Measurements from ENCODE around the gene LRRC4B.
"Not testable (repeated sequence)": the region's sequence is repeated elsewhere in the genome, so short reads cannot be mapped to it uniquely, and the experiment has no call there.

DNA sequence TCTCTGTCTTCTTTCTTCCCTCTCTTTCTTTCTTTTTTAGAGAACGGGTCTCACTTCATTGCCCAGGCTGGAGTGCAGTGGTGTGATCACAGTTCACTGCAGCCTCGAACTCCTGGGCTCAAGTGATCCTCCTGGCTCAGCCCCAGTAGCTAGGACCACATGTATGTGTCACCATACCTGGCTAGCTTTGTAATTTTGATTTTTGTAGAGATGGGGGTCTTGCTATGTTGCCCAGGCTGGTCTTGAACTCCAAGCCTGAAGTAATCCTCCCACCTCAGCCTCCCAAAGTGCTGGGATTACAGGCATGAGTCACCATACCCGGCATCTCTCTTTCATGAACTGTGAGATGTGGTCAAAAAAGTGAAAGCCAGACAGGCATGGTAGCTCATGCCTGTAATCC is 94.9 kb downstream of the LRRC4B start:
- TF ChIP-seq, protein P1, sequence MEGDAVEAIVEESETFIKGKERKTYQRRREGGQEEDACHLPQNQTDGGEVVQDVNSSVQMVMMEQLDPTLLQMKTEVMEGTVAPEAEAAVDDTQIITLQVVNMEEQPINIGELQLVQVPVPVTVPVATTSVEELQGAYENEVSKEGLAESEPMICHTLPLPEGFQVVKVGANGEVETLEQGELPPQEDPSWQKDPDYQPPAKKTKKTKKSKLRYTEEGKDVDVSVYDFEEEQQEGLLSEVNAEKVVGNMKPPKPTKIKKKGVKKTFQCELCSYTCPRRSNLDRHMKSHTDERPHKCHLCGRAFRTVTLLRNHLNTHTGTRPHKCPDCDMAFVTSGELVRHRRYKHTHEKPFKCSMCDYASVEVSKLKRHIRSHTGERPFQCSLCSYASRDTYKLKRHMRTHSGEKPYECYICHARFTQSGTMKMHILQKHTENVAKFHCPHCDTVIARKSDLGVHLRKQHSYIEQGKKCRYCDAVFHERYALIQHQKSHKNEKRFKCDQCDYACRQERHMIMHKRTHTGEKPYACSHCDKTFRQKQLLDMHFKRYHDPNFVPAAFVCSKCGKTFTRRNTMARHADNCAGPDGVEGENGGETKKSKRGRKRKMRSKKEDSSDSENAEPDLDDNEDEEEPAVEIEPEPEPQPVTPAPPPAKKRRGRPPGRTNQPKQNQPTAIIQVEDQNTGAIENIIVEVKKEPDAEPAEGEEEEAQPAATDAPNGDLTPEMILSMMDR (IDR thresholded peaks at IDR 0.05) = not testable (repeated sequence)
- TF ChIP-seq EP300, POLR2A (IDR thresholded peaks at IDR 0.05): not testable (repeated sequence)
